Thyroid gland (tissue), 4 donors: Measurements from ENCODE around the gene CNOT1. TPM values are rescaled to one million over a fixed set of nuclear protein-coding genes. Genes with fewer than 3 reads are reported as not detected.

Experiments used
- DNase-seq, 2 donors: peaks; one replicate each; pipeline ENCODE4 v3.0.0-alpha.2; 2019
- H3K27ac ChIP-seq, 3 donors: fragments of 200-600 bp; sonication (generic); 1 replicate in 2 of 3; 2 replicates in 1 of 3; pipeline ENCODE4 v1.5.1; 2016 to 2019; ENCODE audit warnings: mild to moderate bottlenecking in 1 of 3, moderate library complexity in 1 of 3
- H3K27me3 ChIP-seq: fragments of 200-600 bp; sonication (generic); one replicate; pipeline ENCODE4 v1.5.1; 2019
- H3K36me3 ChIP-seq, 2 donors: fragments of 200-600 bp; sonication (generic); one replicate each; pipeline ENCODE4 v1.5.1; 2016 to 2019
- H3K4me1 ChIP-seq, 2 donors: fragments of 200-600 bp; sonication (generic); one replicate each; pipeline ENCODE4 v1.5.1; 2017 to 2019
- H3K4me3 ChIP-seq, 3 donors: fragments of 200-600 bp; sonication (generic); replicated peaks in 1 of 3; 1 replicate in 2 of 3; 2 replicates in 1 of 3; pipeline ENCODE4 v1.5.1; 2016; ENCODE audit warnings: mild to moderate bottlenecking in 1 of 3
- H3K9me3 ChIP-seq: fragments of 200-600 bp; sonication (generic); one replicate; pipeline ENCODE4 v1.5.1; 2017
- CTCF ChIP-seq, 6 experiments: fragments of 200-600 bp in 3 of 6; fragments of 450-650 bp in 3 of 6; sonication (generic) in 3 of 6; IDR thresholded peaks; one replicate each; pipeline ENCODE4 v1.5.1; 2016 to 2019; ENCODE audit warnings: antibody characterized with exemption in 6 of 6, mild to moderate bottlenecking in 2 of 6, inconsistent platforms in 1 of 6, moderate library complexity in 1 of 6
- POLR2A ChIP-seq, 2 donors: fragments of 450-650 bp; IDR thresholded peaks; one replicate each; pipeline ENCODE4 v1.6.1; 2017; ENCODE audit warnings: antibody characterized with exemption in 2 of 2, mild to moderate bottlenecking in 2 of 2, moderate library complexity in 1 of 2
- WGBS, 2 donors: methylation state at CpG; one replicate each; pipeline ENCODE4 v1.1.5; 2017; 5-methylcytosine and 5-hydroxymethylcytosine counted together
- intact Hi-C: fragments of 100-400 bp; cut with DNase I; formaldehyde crosslinking; loops from one replicate; pipeline ENCODE4 v1.15.1; 2023
- total RNA-seq, 4 donors: library from RNA; depleted of rRNA; stranded (reverse); fragments of >200 nt; gene quantifications; one replicate each; pipeline ENCODE4 v1.2.3, GENCODE V29; 2016

Gene CNOT1
- total RNA-seq, 4 donors from 2014 or later = 109 to 150 (median 133) TPM

DNA sequence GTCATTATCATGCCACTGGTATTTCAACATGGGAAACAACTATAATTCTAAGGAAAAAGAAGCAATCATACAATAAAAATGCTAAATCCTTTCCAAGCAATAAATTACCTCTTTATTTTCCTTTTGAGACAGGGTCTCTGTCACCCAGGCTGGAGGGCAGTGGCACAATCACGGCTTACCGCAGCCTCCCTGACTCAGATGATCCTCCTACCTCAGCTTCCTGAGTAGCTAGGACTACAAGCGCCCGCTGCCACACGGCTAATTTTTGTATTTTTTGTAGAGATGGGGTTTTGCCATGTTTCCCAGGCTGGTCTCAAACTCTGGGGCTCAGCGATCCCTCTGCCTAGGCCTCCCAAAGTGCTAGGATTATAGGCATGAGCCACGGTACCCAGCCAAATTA lies 24.1 kb downstream of the CNOT1 start:
- 93 to 95% methylated on average over 7 of the region's 7 CpGs for WGBS, 2 donors
- DNase-seq = no peak
- H3K4me3 ChIP-seq = no peak overlapping the region
- H3K9me3 ChIP-seq = no peaks in the 10 kb centered on the region
- H3K36me3 ChIP-seq = no peaks in the 10 kb centered on the region
- TF ChIP-seq CTCF (IDR thresholded peaks at IDR 0.05) (no peak), POLR2A (IDR thresholded peaks at IDR 0.05) (no peak)
- peaks cover 0 to 5% of the 10 kb centered on the region in 2 donors for H3K4me1 ChIP-seq
- intact Hi-C loops = no loop called here
- H3K27me3 ChIP-seq = no peaks in the 10 kb centered on the region
- H3K27ac ChIP-seq = no peak overlapping the region

DNA sequence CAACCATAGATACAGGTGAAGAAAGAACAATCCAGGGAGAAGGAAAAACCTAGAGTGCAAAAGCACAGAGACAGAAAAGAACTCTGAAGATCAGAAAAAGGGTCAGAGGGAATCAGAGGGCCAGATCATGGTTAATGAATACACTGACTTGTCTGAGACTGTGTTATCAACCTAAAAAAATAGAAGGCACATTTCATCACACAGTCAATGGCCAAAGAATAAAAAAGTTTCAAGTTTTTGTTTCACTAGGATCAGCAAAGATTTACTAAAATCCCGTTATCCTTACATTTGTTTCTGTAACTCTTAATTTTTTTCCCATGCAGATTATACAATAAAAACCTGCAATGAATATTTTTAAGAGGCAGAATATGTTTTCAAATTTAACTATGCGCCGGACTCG lies 38.5 kb downstream of the CNOT1 start:
- peaks cover 23 to 41% of the 10 kb centered on the region in 2 donors for H3K36me3 ChIP-seq
- intact Hi-C loops = no loop called here
- DNase-seq = no peak
- H3K4me1 ChIP-seq = no peaks in the 10 kb centered on the region
- H3K4me3 ChIP-seq = no peak overlapping the region
- no peaks in the 10 kb centered on the region for H3K9me3 ChIP-seq
- WGBS, 2 donors = 50 to 81% methylated on average over 4 of the region's 4 CpGs
- TF ChIP-seq CTCF (IDR thresholded peaks at IDR 0.05) (no peak), POLR2A (IDR thresholded peaks at IDR 0.05) (no peak)
- H3K27ac ChIP-seq = no peak overlapping the region
- no peaks in the 10 kb centered on the region for H3K27me3 ChIP-seq

DNA sequence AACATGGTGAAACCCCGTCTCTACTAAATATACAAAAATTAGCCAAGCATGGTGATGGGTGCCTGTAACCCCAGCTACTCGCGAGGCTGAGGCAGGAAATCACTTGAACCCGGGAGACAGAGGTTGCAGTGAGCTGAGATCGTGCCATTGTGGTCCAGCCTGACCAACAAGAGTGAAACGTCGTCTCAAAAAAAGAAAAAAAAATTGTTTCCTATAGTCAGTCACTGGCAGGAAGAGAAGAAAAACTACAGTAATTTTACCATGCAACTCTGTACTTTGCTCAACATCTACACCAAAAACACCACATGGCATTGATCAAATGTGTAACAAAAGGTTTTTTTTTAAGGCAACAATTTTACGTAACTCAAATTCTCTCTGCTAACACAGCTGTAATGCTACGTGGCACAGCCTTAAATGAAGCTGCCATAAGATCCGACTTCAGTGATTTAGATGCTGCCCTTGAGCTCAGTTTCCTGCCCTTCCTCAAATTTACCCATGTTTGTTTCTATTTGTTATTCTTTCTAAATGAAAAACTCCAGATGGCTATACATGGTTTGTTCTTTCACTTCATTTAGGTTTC lies 40.2 kb downstream of the CNOT1 start:
- peaks cover 36 to 48% of the 10 kb centered on the region in 2 donors for H3K36me3 ChIP-seq
- H3K4me3 ChIP-seq = no peak overlapping the region
- H3K9me3 ChIP-seq = no peaks in the 10 kb centered on the region
- no peaks in the 10 kb centered on the region for H3K4me1 ChIP-seq
- WGBS, 2 donors = 66 to 70% methylated on average over 10 of the region's 10 CpGs
- H3K27ac ChIP-seq = no peak overlapping the region
- H3K27me3 ChIP-seq = no peaks in the 10 kb centered on the region
- DNase-seq = no peak
- TF ChIP-seq POLR2A (IDR thresholded peaks at IDR 0.05) (no peak), CTCF (IDR thresholded peaks at IDR 0.05) (no peak)
- intact Hi-C loops = no loop called here

- no peak overlapping the region for H3K4me3 ChIP-seq
- intact Hi-C loops = no loop called here
- no peak overlapping the region for H3K27ac ChIP-seq
- TF ChIP-seq POLR2A (IDR thresholded peaks at IDR 0.05) (no peak), CTCF (IDR thresholded peaks at IDR 0.05) (no peak)
- no peaks in the 10 kb centered on the region for H3K4me1 ChIP-seq
- DNase-seq = no peak
- no peaks in the 10 kb centered on the region for H3K9me3 ChIP-seq
- H3K27me3 ChIP-seq = no peaks in the 10 kb centered on the region
- peaks cover 43 to 51% of the 10 kb centered on the region in 2 donors for H3K36me3 ChIP-seq
- WGBS, 2 donors = 88 to 93% methylated on average over 3 of the region's 3 CpGs
Measured at GRCh38 chr16:58588406-58588805, 41.2 kb downstream of the CNOT1 start.

- no peak for DNase-seq
- Histone ChIP-seq H3K4me1 (no peaks in the 10 kb centered on the region), H3K4me3 (no peak overlapping the region), H3K27ac (no peak overlapping the region), H3K36me3 (peaks cover 61 to 66% of the 10 kb centered on the region in 2 donors), H3K27me3 (no peaks in the 10 kb centered on the region), H3K9me3 (no peaks in the 10 kb centered on the region)
- no peak for TF ChIP-seq POLR2A (IDR thresholded peaks at IDR 0.05)
- TF ChIP-seq CTCF (IDR thresholded peaks at IDR 0.05) = no peak
- intact Hi-C loops = no loop called here
- 95 to 99% methylated on average over 7 of the region's 7 CpGs for WGBS, 2 donors
Measured at GRCh38 chr16:58586340-58587030, 43.1 kb downstream of the CNOT1 start.
